ENCODE data around the gene TENM4.
"Not testable (repeated sequence)": the region's sequence is repeated elsewhere in the genome, so short reads cannot be mapped to it uniquely, and the experiment has no call there.

The TENM4 gene

DNA sequence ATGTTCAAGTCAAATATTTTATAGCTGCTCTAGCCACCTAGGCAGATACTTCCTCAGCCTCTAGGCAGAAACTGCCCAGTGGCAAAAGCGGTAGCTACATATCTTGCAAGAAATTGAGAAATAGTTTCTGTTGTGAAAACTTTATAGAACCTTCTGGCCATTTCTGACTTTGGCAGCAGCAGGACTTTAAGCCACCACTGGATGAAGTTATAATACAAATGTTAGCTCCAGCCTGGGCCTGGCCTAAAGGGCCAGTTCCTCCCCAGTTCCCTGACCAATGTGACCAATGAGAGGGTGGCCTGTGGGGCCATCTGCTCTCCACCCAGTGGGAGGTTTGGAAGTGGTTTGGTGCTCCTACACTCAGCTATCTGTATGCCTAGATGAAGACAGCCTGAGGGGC, 612.2 kb downstream of the TENM4 start:
- DNase-seq = no peak

DNA sequence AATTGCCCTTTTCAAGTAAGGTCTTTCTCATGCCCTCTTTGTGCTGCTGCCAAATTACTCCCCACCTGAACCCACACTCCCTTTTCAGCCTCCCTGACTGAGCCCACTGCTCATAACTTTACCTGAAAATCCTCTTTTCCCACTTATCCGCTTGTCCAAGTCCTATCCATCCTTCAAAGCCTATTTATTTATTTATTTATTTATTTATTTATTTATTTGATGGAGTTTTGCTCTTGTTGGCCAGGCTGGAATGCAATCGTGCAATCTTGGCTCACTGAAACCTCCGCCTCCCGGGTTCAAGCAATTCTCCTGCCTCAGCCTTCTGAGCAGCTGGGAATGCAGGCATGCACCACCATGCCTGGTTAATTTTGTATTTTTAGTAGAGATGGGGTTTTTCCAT, 613.5 kb downstream of the TENM4 start:
- DNase-seq = not testable (repeated sequence)

DNA sequence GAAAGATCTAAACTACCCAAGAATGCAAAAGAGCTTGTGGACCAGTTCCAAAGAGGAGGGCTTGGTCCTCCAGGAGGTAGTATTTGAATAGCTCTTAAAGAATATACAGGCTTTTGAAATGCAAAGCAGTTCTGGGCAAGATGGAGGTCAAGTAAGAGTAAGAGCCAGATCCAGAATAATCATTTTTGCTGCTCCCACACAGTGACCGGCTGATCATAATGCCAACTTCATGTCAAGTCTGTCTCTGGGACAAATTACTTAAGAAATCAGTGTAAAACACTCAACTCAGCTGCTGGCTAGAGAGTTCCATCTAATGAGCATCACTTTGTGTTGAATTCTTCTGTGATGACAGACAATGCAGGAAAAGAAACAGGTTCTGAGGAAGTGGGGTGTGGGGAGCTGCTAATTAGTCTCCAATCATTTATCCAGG, 615.2 kb downstream of the TENM4 start:
- DNase-seq = no peak

DNA sequence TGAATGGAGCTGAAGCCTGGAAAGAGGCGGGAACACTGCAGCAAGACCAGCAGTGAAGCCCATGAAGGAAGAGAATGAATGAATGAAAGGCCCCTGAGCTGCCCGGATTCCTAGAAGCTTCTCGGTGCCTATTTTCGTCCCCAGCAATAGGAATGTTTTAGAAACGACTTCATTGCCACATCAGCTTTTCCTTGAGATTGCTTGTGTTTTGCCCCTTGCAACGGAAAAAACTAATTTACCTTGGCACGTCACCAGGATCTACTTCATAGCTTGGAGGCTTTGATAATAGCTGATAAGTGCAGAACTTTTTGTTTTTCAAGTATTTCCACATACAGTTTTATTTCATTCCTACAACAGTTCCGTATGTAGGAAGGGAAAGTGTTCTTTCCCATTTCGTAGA, 617.2 kb downstream of the TENM4 start:
- DNase-seq = no peak

DNA sequence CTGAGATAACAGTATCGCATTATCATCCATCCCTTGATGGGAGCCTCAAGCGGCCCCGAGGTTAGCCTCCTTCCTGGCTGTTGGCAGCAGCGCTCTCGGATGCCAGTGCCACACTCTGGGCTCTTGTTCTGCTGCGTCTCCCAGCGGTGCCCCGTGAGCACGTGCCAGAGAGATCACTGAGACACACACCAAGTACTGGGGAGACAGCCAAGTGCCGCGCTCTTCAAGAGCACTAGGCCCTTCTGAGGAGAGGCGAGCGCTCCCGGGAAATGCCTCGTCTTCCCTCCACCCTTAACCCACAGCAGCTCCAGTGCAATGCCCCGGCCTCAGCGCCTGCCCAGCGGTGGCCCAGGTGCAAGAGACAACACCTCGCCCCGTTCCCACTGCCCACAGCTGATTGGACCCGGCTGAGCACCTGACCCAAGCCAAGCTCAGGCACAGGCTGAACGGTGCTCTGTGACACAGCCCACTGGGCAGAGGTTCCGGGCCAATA, 617.9 kb downstream of the TENM4 start:
- no peak for DNase-seq

DNA sequence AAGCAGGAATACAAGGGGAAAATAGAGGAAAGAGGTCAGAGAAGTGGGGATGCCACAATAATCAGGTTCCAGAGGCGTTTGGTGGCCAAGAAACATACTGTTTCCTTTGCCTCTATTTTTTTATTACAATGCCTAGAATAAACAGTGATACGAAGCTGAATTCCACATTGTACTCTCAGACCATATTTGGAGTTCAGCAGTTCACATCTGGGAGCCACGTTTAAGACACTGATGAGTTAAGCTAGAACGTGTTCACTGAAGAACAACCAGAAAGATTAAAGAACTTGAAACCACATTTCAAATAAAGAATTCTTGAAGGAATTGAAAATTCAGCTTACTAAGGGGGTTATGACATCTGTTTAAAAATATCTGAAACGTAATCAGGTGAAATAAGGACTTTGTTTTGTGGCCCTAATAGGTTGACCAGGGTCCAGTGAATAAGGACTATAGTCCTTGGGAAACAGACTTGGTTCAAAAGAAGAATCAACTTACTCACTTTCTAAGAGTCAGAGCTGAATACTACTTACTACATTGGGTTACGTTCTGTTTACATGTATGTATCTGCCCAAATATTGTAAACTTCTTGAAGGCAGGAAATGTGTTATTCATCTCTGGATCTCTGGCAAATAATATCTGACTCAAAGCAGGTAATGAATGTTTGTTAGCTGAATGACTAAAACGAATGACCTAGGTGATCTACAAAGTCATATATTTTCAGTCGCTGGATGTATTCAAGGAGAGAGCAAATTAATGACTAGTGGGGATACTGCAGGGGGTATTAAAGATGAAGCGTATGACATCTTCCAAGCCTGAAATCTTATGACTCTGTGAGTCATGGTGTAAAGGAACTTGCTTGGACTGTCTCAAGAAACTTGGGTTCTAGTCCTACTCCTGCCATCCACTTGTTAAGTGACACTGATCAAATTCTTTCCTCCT, 619.2 kb downstream of the TENM4 start:
- DNase-seq = no peak

DNA sequence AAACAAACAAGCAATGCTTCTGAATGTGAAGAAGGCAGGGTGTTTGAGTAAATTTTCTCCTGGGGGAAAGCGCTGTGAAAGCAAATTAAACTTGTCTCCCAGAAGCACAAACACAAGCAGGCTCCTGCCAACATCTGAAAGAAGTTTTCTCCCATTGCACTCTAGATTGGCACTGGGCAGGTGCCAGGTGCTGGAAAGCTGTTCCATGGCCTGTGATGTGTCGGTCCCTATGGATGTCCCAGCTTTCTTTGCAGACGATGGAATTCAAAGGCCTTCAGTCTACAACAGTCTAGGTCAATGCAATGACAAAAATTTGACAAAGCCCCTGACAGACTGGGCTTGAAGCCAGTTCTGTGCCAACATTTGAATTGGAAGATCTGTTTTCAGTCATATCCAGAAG, 620.1 kb downstream of the TENM4 start:
- no peak for DNase-seq

DNA sequence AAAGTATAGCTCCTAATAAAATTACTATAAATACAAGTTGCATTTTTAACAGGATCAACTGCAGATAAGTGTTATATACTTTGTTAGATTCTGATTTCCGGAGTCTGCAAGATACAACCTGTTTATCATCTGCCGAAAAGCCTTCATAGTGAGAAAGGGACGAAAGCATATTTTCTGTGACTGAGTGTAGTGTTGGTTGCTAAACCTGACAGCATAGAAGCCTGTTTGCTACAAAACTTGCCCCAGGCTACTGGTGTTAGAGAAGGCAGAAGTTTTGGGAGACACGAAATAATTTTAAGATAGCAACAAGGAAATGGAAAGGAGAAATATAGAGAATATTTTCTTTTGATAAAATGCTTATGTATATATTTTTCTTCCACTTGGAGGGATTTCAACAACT, 622.6 kb downstream of the TENM4 start:
- no peak for DNase-seq

DNA sequence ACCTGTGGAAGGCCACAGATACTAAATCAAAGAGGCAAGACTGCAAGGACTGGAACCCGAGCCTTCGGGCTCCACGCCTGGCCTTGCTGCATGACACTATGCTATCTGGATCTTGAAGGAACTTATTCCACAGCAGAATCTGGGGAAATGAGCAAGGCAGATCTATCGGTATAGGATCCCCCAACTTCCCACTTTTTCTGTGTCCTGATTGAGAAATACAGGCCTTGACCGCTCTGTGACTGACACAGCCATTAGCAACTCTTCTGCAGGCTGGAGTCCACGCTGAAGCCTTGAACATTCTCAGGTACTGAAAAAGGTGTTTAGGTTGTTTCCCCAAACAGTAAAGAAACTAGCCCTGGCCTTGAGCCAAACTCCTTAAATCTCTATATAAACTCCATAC, 625.0 kb downstream of the TENM4 start:
- no peak for DNase-seq

DNA sequence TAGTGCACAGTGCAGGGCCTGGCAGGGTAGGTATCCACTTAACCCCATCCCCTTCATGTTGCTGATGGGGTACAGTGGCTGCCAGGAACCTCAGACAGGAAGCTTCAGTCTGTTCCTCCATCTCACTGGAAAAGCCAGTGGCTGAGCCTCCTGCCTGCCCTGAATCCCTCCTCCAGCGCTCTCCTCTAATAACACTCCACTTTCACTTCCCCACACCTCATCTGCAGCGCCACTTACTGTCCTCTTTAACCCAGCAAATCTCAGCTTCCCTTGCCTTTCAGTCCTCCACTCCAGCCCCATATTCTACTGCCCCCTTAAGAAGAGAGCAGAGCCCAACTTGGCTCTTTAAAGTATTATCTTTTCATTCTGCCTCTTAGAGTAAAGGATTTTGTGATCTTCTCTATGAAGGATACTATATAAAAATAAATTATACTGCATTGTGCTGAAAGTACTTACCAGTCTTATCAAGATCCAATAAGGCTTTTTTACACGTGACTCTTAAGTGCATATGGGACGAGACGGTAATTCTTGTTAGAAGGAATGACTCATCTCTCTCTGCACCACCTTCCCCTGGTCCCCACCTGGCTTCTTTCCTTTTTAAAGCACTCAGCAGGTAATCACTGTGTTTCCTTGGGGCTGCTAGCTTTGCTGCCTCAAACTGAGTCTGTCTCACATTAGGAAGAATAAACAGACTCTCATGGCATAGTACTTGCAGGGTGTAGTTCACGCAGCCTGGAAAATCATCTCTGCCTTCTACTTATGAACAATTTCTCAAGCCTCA, 628.1 kb downstream of the TENM4 start:
- no peak for DNase-seq

DNA sequence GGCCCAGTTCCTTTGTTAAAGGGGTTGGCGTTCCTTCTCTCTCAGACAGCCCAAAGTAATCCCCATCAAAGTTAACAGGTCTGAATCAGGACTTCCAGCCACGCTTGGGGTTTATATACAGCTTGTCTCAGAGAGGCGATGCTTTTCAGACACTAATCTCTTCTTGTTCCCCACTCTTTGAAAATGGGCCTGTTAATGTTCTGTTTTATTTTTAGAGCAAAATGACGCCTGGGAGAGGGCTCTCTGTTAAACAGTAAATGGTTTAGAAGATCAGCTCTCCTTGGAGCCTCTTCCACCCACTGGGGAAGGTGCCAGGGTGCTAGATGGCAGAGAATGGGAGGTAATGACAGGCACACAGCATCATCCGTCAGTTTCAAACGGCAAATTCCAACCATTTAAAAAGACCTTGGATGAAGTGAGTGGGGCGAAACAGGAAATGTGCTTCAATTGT, 630.2 kb downstream of the TENM4 start:
- DNase-seq = no peak

DNA sequence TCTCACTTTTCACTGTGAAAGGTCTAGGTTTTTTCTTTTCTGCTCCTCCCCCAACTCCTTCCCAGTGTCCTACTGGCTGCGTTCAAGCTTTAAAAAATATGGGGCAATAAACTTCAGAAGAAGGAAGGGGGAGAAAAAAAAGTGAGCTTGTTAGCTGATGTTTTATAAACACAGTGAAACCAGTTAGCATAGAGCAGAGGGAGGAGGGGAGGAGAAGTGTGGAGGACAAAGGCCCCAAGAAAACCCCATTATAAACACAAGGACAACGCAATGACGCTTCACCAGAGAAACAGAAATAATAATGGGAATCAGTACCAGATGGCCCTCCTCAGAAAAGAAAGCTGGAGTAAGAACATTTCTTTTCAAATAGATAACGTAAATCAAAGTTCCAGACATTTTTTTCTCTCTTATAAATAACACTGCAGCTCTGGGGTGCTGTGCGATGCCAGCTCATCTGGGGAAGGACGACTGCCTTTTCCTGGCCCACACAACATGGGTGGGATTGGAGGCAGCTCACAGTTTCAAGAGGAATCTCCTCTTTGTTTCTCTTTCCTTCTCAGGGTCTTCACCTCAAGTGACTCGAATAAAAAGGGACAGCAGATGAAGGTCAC, 630.8 kb downstream of the TENM4 start:
- DNase-seq = no peak

DNA sequence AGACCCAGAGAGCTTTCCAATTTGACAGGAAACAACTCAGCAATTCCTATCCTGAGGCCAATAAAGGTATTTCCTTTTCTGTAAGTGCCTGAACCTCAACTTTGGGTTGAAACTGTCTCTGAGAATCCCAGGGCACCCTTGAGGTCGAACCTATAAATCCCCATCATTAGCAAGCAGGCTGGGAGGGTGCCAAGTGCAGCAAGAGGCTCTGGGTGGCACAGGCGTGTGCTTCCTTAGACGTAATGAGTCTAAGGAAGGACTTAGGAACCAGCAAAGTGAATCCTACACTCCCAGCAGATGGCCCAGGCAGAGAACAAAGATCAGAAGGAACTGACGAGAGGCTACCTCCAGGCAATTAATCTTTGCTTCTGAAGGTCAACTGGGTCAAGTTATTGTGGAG, 631.9 kb downstream of the TENM4 start:
- DNase-seq = no peak

DNA sequence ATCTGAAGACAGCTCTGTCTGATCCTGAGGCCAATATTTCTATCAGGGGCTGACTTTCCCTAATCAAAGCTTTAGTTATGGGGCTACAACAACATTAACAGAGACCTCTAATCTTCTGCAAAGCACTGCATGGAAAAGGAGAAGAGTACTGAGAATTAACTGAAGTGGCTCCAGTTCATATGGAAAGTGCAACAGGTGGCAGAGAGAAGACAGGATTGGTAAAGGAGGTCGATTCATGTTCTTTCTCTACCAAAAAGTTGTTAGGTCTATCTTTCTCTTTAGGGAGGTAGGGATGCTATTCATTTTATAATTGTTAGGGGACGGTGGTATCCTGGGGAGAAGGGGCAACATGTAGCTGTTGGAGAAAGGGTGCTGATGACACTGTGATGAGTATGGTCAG, 633.5 kb downstream of the TENM4 start:
- no peak for DNase-seq

DNA sequence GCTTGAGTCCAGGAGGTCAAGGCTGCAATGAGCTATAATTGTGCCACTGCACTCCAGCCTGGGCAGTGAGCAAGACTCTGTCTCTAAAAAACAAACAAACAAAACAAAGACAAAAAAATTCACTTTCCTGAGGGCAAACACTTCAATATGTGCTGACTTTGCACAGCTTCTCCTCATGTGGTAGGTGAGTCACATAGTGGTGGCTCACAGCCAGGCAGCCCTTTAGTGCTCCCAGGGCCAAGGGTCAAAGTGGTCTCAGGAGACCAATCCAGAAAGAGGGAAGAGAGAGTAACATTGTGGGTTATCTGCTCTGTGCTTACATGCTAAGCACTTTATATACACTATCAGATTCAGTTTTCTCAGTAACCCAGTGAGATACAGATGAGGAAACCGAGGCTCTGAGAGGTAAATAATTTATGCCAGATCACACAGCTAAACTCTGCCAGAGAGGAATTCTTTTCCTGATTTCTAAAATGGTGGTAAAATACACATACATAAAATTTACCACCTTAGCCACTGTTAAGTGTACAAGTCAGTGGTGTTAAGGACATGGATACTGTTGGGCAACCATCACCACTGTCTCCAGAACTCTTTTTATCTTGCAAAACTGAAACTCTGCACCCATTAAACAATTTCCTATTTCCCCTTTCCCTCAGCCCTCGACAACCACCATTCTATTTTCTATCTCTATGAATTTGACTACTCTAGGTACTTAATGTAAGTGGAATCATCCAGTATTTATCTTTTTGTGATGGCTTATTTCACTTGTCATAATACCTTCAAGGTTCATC, 634.4 kb downstream of the TENM4 start:
- DNase-seq = no peak

DNA sequence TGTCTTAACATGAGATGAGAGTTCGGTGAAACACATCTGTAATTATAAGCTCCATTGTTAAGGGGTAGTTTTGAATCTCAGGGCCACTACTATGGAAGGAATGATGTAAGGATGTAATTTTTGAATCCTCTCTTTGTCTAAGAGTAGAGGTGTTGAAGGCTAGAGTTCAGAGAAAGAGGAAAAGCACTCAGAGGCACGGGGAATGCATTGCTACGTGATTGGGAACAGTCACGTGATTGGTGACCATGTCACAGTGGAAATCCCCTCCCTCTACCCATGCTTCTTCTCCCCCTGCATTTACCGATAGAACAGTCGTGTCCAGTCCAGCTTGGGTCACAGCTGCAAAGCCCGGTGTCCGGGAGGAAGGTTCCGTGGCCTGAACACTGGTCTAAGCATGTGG, 635.8 kb downstream of the TENM4 start:
- DNase-seq = no peak

DNA sequence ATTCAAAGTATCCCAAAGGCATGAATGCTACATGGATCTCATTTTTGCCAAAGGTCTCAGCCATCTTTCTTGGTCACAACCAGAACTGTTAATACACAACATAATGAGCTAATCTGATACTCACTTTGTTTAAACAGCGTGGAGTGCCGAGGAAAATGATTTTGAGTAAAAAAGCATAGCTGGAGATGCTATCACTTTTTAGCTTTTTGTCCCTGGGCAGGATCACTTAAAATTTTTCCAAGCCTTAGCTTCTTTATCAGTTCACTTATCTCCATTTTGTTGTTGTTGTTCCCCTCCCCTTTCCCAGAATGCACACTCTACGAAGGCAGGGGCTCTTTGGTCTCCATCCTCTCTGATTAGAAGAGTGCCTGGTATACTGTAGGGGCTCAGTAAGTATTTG, 636.8 kb downstream of the TENM4 start:
- no peak for DNase-seq

DNA sequence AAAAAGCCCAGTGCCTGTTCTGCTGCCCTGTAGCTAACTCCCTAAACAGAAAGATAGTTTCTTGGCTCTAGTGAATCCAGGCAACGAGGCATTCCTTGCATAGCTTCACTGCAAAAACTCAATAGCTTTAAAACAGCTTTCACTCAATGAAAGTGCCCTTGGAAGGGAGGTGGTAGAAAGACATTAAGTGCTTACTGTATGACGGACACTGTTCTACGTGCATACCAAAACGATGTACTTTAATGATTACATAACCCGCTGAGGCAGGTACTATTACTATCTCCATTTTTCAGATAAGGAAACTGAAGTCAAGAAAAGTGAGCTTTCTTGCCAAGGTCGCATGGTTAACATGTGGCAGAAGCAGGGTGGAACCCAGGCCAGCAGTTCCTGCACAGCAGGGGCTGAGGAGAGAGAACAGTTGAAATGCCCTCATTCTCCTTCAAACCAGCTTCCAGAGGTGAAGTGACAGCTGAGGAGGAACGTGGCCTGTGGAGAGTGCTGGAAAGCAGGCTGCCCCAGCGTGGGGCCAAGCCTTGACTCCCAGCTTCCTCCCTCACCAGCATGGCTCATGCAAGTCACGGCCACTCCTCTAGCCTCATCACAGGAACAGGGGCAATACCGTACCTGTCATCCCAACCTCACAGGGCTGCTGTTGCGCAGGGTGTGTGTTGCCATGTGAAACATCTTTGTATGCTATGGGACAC, 638.6 kb downstream of the TENM4 start:
- no peak for DNase-seq

DNA sequence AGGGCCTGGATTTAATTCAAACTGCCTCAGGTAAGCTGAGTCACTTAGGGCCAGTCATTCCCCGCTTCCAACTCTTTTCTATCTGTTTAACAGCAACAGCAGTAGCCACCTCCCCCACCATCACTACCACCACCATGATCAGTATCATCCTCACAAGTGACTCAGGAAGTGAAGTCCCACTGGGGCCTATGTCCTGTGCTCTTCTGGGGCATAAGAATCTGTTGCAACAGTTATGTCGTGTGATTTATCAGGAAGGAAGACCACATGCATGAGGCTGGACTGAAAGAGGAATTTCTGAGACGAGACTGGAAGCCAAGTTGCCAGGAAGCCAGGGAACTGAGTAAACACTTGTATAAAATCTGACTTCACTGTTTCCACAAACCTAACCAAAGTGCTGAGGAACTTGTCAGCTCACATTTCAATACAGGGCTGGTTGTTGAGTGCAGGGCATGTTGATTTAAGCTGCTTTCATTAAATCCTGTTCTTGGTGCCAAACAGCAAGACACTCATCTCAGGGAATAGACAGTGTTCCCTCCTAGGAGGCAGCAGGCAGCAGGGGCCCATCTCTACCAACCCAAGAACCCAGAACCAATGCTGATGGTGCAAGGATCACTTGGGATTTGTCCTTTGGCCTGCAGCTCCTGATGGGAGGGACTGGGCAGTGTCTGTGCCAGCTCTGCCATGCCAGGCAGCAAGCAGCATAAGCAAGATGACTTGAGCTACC, 639.5 kb downstream of the TENM4 start:
- no peak for DNase-seq

DNA sequence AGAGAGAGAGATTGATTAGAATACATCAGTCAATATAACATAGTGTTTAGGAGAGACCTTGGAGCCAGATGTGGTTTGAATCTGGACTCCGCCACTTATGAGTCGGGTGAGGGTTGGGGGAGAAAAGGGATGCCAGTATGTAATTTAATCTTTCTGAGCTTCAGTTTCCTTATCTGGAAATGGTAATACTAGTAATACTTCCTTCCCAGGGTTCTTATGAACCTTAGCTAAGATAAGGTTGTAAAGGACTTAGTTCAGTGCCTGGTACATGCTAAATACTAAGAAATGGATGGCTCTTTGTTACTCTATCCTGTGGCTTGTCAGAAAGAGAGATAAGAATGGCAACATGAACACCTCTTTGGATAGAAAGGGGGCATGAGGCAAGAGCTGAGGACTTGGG, 640.1 kb downstream of the TENM4 start:
- no peak for DNase-seq

DNA sequence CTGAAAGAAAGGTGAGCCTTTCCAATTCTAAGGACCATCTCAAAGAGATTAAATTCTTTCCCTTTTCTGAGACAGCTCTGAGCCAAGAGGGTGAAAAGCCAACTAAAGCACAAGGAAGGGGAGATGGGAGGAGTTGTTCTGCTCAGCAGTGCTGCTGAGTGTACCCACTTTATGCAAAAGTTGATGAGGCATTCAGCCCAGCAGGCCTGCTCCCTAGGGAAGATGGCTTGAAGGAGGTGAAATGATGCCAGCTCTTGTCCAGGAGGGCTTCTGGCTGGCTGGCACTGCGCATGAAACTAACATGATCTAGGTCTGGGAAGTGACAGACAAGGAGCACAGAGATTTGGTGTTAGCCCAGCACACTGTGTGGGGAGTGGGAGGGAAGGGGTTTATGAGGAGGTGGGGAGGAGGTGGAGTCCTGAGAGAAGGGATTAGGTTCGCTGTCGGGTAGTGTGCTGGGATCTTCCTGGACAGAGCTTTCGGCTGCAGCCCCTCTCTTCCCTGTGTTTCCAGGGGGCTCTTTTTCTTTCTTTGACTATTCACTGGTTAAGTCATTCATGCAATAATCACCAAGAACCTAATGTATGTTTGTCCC, 640.6 kb downstream of the TENM4 start:
- no peak for DNase-seq

Measured in activated CD4-positive, alpha-beta T cell treated with anti-CD3 and anti-CD28 coated beads, Interleukin-2, amount 50 U/mL, for 48 hours (primary cell).